HFFc6 (cell line): ENCODE data around the gene ST3GAL3. TPM values are rescaled to one million over a fixed set of nuclear protein-coding genes. Genes with fewer than 3 reads are reported as not detected.
A peak's percentile ranks its signal among the peaks of the same experiment; 100 is the strongest.

Experiments used
- DNase-seq: peaks from one replicate; pipeline ENCODE4 v3.0.0-alpha.2; 2018
- H3K27ac Mint-ChIP-seq: 2 replicates; pipeline ENCODE4 v1.8.0; 2020; ENCODE audit warnings: mild to moderate bottlenecking, mixed read lengths
- H3K27me3 Mint-ChIP-seq: 2 replicates; pipeline ENCODE4 v1.8.0; 2021; ENCODE audit warnings: mild to moderate bottlenecking, moderate library complexity, mixed read lengths; ENCODE audit not compliant: insufficient read depth
- H3K36me3 Mint-ChIP-seq: 2 replicates; pipeline ENCODE4 v1.8.0; 2021; ENCODE audit warnings: low read depth, mixed read lengths
- H3K4me1 Mint-ChIP-seq: 2 replicates; pipeline ENCODE4 v1.8.0; 2020; ENCODE audit warnings: low read depth, mixed read lengths
- H3K4me3 Mint-ChIP-seq: 2 replicates; pipeline ENCODE4 v1.8.0; 2020; ENCODE audit warnings: mild to moderate bottlenecking, moderate library complexity, mixed read lengths
- H3K9me3 Mint-ChIP-seq: 2 replicates; pipeline ENCODE4 v1.8.0; 2020; ENCODE audit warnings: mild to moderate bottlenecking, mixed read lengths
- CTCF ChIP-seq: fragments of 200-600 bp; sonication (generic); IDR thresholded peaks from 2 replicates; pipeline ENCODE4 v1.5.0; 2021; ENCODE audit warnings: antibody characterized with exemption, mild to moderate bottlenecking
- long read RNA-seq: library from polyadenylated mRNA; unstranded; transcript quantifications from one replicate; pipeline ENCODE4 v2.0.0, GENCODE V29; 2019
- total RNA-seq, 6 experiments: library from RNA; stranded (reverse); fragmentation: NEBNext Ultra II Directional; extraction: Animal tissue kit (Norgen Biotek cat#: 25700); gene quantifications; 2 replicates in 1 of 6; 3 replicates in 5 of 6; pipeline ENCODE4 v1.2.3, GENCODE V29; 2021

The ST3GAL3 gene
- total RNA-seq: 10 to 100 TPM; 15.2 to 22.3 (median 18.0) TPM
- long read RNA-seq, partial matches to known transcripts: 2 of 13 reads
- long read RNA-seq, other reads (novel, unspliced or antisense): 5 of 13 reads

GRCh38 chr1:43707190-43708001, at the start of gene ST3GAL3:
TSS of gene ST3GAL3 (plus strand) at chr1:43707536. CDS start at chr1:43736263, 28,727 bp downstream.
- no peak for TF ChIP-seq CTCF
- Mint-ChIP-seq H3K36me3 (peaks cover 42% of the 10 kb centered on the region), H3K4me1 (peaks cover 75% of the 10 kb centered on the region)

GRCh38 chr1:43659212-43660166, 47.8 kb upstream of the ST3GAL3 start:
- no peak overlapping the region for H3K4me3 Mint-ChIP-seq
- H3K9me3 Mint-ChIP-seq: no peaks in the 10 kb centered on the region
- no peak for TF ChIP-seq CTCF
- no peak for DNase-seq
- peaks cover 2% of the 10 kb centered on the region; the same call in 1 of the 2 replicates for H3K27me3 Mint-ChIP-seq
- peaks cover 40% of the 10 kb centered on the region for H3K36me3 Mint-ChIP-seq
- no peaks in the 10 kb centered on the region for H3K4me1 Mint-ChIP-seq
- no peak overlapping the region for H3K27ac Mint-ChIP-seq

More at GRCh38 chr1:43707190-43708001, at the start of gene ST3GAL3:
- peak; percentile 88 for DNase-seq
- Mint-ChIP-seq H3K4me3 (peak within 1 kb of the TSS; percentile 93), H3K27ac (peak within 1 kb of the TSS; percentile 91), H3K9me3 (no peaks in the 10 kb centered on the region), H3K27me3 (peaks cover 4% of the 10 kb centered on the region)

GRCh38 chr1:43660355-43660754, 47.0 kb upstream of the ST3GAL3 start:
- no peak for DNase-seq
- no peak overlapping the region for H3K4me3 Mint-ChIP-seq
- peaks cover 2% of the 10 kb centered on the region; the same call in 1 of the 2 replicates for H3K27me3 Mint-ChIP-seq
- H3K27ac Mint-ChIP-seq: no peak overlapping the region
- peaks cover 39% of the 10 kb centered on the region for H3K36me3 Mint-ChIP-seq
- no peak for TF ChIP-seq CTCF
- no peaks in the 10 kb centered on the region for H3K9me3 Mint-ChIP-seq
- no peaks in the 10 kb centered on the region for H3K4me1 Mint-ChIP-seq

- peaks cover 4% of the 10 kb centered on the region for H3K27me3 Mint-ChIP-seq
- peaks cover 19% of the 10 kb centered on the region for H3K4me1 Mint-ChIP-seq
- no peak overlapping the region for H3K4me3 Mint-ChIP-seq
- peaks cover 65% of the 10 kb centered on the region for H3K36me3 Mint-ChIP-seq
- no peaks in the 10 kb centered on the region for H3K9me3 Mint-ChIP-seq
- no peak for TF ChIP-seq CTCF
- no peak for DNase-seq
- H3K27ac Mint-ChIP-seq: no peak overlapping the region
Measured at GRCh38 chr1:43664369-43664768, 43.0 kb upstream of the ST3GAL3 start.

- TF ChIP-seq CTCF: no peak
- H3K27me3 Mint-ChIP-seq: peaks cover 4% of the 10 kb centered on the region
- no peak overlapping the region for H3K4me3 Mint-ChIP-seq
- H3K4me1 Mint-ChIP-seq: peaks cover 29% of the 10 kb centered on the region
- no peak for DNase-seq
- no peaks in the 10 kb centered on the region for H3K9me3 Mint-ChIP-seq
- no peak overlapping the region for H3K27ac Mint-ChIP-seq
- H3K36me3 Mint-ChIP-seq: peaks cover 64% of the 10 kb centered on the region
Measured at GRCh38 chr1:43666608-43667007, 40.7 kb upstream of the ST3GAL3 start.
